HL-60 (cell line): Measurements from ENCODE around the gene FAM53B.

Experiments used
- POLR2AphosphoS5 ChIP-seq: IDR thresholded peaks from 2 replicates; pipeline ENCODE4 v1.6.1; 2012; ENCODE audit warnings: low read depth
- TF ChIP-seq, protein P1 (sequence below): IDR thresholded peaks from one replicate; pipeline ENCODE4 v1.5.1; 2011; ENCODE audit warnings: low read length, control low read depth, inconsistent platforms; ENCODE audit not compliant: insufficient read depth

GRCh38 chr10:124678557-124679240 is 65.5 kb downstream of the FAM53B start:
- TF ChIP-seq, protein P1, sequence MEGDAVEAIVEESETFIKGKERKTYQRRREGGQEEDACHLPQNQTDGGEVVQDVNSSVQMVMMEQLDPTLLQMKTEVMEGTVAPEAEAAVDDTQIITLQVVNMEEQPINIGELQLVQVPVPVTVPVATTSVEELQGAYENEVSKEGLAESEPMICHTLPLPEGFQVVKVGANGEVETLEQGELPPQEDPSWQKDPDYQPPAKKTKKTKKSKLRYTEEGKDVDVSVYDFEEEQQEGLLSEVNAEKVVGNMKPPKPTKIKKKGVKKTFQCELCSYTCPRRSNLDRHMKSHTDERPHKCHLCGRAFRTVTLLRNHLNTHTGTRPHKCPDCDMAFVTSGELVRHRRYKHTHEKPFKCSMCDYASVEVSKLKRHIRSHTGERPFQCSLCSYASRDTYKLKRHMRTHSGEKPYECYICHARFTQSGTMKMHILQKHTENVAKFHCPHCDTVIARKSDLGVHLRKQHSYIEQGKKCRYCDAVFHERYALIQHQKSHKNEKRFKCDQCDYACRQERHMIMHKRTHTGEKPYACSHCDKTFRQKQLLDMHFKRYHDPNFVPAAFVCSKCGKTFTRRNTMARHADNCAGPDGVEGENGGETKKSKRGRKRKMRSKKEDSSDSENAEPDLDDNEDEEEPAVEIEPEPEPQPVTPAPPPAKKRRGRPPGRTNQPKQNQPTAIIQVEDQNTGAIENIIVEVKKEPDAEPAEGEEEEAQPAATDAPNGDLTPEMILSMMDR, result no peak
- TF ChIP-seq POLR2AphosphoS5, result no peak
